Osteocyte (in vitro differentiated cells): Measurements from ENCODE around the gene ZNF282. TPM values are rescaled to one million over a fixed set of nuclear protein-coding genes. Genes with fewer than 3 reads are reported as not detected.
"Not testable (repeated sequence)": the region's sequence is repeated elsewhere in the genome, so short reads cannot be mapped to it uniquely, and the experiment has no call there.

ENCODE experiments used
- DNase-seq: peaks from one replicate; pipeline ENCODE4 v3.0.0; 2021; ENCODE audit warnings: mixed read lengths; ENCODE audit not compliant: unreplicated experiment; ENCODE audit errors: extremely low spot score
- H3K27ac Mint-ChIP-seq: one replicate; pipeline ENCODE4 v1.8.0; 2021; ENCODE audit warnings: mild to moderate bottlenecking, mixed read lengths; ENCODE audit not compliant: unreplicated experiment
- H3K27me3 Mint-ChIP-seq: one replicate; pipeline ENCODE4 v1.8.0; 2021; ENCODE audit warnings: mixed read lengths; ENCODE audit not compliant: unreplicated experiment
- H3K36me3 Mint-ChIP-seq: one replicate; pipeline ENCODE4 v1.8.0; 2021; ENCODE audit warnings: mixed read lengths; ENCODE audit not compliant: unreplicated experiment
- H3K4me1 Mint-ChIP-seq: one replicate; pipeline ENCODE4 v1.8.0; 2021; ENCODE audit warnings: mixed read lengths; ENCODE audit not compliant: unreplicated experiment
- H3K4me3 Mint-ChIP-seq: one replicate; pipeline ENCODE4 v1.8.0; 2021; ENCODE audit warnings: mild to moderate bottlenecking, moderate library complexity, mixed read lengths; ENCODE audit not compliant: unreplicated experiment
- H3K9me3 Mint-ChIP-seq: one replicate; pipeline ENCODE4 v1.8.0; 2021; ENCODE audit warnings: mixed read lengths; ENCODE audit not compliant: unreplicated experiment
- CTCF ChIP-seq: fragments of 200-600 bp; sonication (generic); IDR thresholded peaks from 2 replicates; pipeline ENCODE4 v1.5.0; 2021; ENCODE audit warnings: antibody characterized with exemption, mild to moderate bottlenecking, moderate library complexity
- total RNA-seq: library from RNA; stranded (reverse); gene quantifications from 2 replicates; pipeline ENCODE4 v1.2.1, GENCODE V29; 2021

Gene ZNF282
- total RNA-seq, 1 donor from 2014 or later, result 29.8 TPM

GRCh38 chr7:149245744-149246143 lies 50.4 kb downstream of the ZNF282 start:
- DNase-seq, result no peak
- Mint-ChIP-seq H3K27ac (no peak overlapping the region), H3K4me3 (no peak overlapping the region), H3K4me1 (peaks cover 17% of the 10 kb centered on the region), H3K27me3 (no peaks in the 10 kb centered on the region), H3K9me3 (peaks cover 7% of the 10 kb centered on the region), H3K36me3 (peaks cover 17% of the 10 kb centered on the region)
- no peak for TF ChIP-seq CTCF

DNA sequence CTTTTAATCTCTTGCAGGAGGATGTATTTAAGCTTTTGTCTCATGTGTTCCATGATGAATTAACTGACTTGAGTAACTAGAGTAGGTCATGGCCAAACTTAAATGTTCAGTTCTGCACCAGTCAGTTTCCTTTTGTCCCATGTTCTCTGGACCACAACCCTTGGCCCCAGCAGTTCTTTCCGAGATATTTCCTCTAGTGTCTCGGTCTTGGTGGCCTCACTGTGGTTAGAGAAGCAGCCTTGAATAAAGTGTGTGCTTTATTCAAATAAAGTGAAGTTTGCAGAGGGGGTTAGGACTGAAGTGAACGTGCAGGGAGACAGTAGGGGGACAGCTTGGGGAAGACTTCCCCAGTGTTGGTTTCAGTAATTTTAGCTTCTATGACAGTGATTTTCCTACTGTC lies 53.4 kb downstream of the ZNF282 start:
- Mint-ChIP-seq H3K4me1 (peaks cover 5% of the 10 kb centered on the region), H3K27ac (no peak overlapping the region), H3K27me3 (no peaks in the 10 kb centered on the region), H3K36me3 (peaks cover 26% of the 10 kb centered on the region), H3K4me3 (no peak overlapping the region), H3K9me3 (no peaks in the 10 kb centered on the region)
- TF ChIP-seq CTCF, result no peak
- DNase-seq, result no peak

DNA sequence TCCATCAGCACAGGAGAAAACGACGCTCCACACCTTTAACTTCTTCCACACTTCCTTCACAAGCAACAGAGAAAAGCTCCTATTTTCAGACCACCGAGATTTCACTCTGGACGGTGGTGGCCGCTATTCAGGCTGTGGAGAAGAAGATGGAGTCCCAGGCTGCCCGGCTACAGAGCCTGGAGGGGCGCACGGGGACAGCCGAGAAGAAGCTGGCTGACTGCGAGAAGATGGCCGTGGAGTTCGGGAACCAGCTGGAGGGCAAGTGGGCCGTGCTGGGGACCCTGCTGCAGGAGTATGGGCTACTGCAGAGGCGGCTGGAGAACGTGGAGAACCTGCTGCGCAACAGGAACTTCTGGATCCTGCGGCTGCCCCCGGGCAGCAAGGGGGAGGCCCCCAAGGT lies 54.8 kb downstream of the ZNF282 start:
- not testable (repeated sequence) for H3K27ac Mint-ChIP-seq, H3K4me1 Mint-ChIP-seq, H3K4me3 Mint-ChIP-seq, H3K27me3 Mint-ChIP-seq, H3K9me3 Mint-ChIP-seq, DNase-seq
- H3K36me3 Mint-ChIP-seq, result peaks cover 24% of the 10 kb centered on the region

- H3K4me3 Mint-ChIP-seq, DNase-seq, H3K9me3 Mint-ChIP-seq, H3K27me3 Mint-ChIP-seq, H3K27ac Mint-ChIP-seq, H3K4me1 Mint-ChIP-seq: not testable (repeated sequence)
- H3K36me3 Mint-ChIP-seq, result peaks cover 32% of the 10 kb centered on the region
These were observed 56.2 kb downstream of the ZNF282 start for GRCh38 chr7:149251518-149251917.

GRCh38 chr7:149252378-149252777 lies 57.0 kb downstream of the ZNF282 start:
- no peak for TF ChIP-seq CTCF
- no peak for DNase-seq
- Mint-ChIP-seq H3K27ac (no peak overlapping the region), H3K4me3 (no peak overlapping the region), H3K9me3 (no peaks in the 10 kb centered on the region), H3K4me1 (no peaks in the 10 kb centered on the region), H3K27me3 (no peaks in the 10 kb centered on the region), H3K36me3 (peaks cover 32% of the 10 kb centered on the region)

GRCh38 chr7:149253665-149254064 lies 58.3 kb downstream of the ZNF282 start:
- Mint-ChIP-seq H3K4me1 (no peaks in the 10 kb centered on the region), H3K36me3 (peaks cover 32% of the 10 kb centered on the region), H3K9me3 (no peaks in the 10 kb centered on the region), H3K27me3 (no peaks in the 10 kb centered on the region), H3K4me3 (no peak overlapping the region), H3K27ac (no peak overlapping the region)
- TF ChIP-seq CTCF, result no peak
- no peak for DNase-seq
